H1 (cell line): ENCODE measurements around the gene CD63. TPM values are rescaled to one million over a fixed set of nuclear protein-coding genes. Genes with fewer than 3 reads are reported as not detected.
A peak's percentile ranks its signal among the peaks of the same experiment; 100 is the strongest.

Experiments
- ASH2L ChIP-seq: fragments of 200-600, 300-600 bp; sonication (generic); IDR thresholded peaks from one replicate; pipeline ENCODE4 v1.7.1; 2017; ENCODE audit warnings: low read length
- ATF3 ChIP-seq: IDR thresholded peaks from 2 replicates; pipeline ENCODE4 v1.6.1; 2011; ENCODE audit warnings: low read depth, mild to moderate bottlenecking, low read length; ENCODE audit not compliant: insufficient read depth
- CBX5 ChIP-seq: fragments of 300-800, 300-1000 bp; sonication (generic); IDR thresholded peaks from 2 replicates; pipeline ENCODE4 v1.7.1; 2016; ENCODE audit warnings: antibody characterized with exemption, low read length, low read depth
- CTBP2 ChIP-seq: IDR thresholded peaks from 2 replicates; pipeline ENCODE4 v1.7.0; 2011; ENCODE audit warnings: borderline replicate concordance, mild to moderate bottlenecking, moderate library complexity, mixed read lengths, low read length; ENCODE audit not compliant: insufficient read depth, insufficient read length
- GTF2F1 ChIP-seq: IDR thresholded peaks from 2 replicates; pipeline ENCODE4 v1.6.1; 2012; ENCODE audit warnings: low read depth, low read length, improper control_type of control experiment, borderline replicate concordance
- MAX ChIP-seq: IDR thresholded peaks from 2 replicates; pipeline ENCODE4 v1.6.1; 2012; ENCODE audit warnings: inconsistent platforms
- POLR2A ChIP-seq, 2 experiments: IDR thresholded peaks; 1 replicate in 1 of 2; 2 replicates in 1 of 2; pipeline ENCODE4 v1.6.1; 2011; ENCODE audit warnings: low read depth in 2 of 2, low read length in 2 of 2, mild to moderate bottlenecking in 2 of 2; ENCODE audit errors: control extremely low read depth in 1 of 2
- RNF2 ChIP-seq: fragments of 200-900, 300-1000 bp; sonication (generic); IDR thresholded peaks from 2 replicates; pipeline ENCODE4 v1.7.1; 2016; ENCODE audit warnings: borderline replicate concordance, low read depth, mild to moderate bottlenecking, antibody characterized with exemption, low read length; ENCODE audit not compliant: poor library complexity, severe bottlenecking; ENCODE audit errors: missing control alignments
- SP2 ChIP-seq: IDR thresholded peaks from 2 replicates; pipeline ENCODE4 v1.6.1; 2012; ENCODE audit warnings: mild to moderate bottlenecking, low read length, inconsistent platforms
- TBP ChIP-seq: IDR thresholded peaks from 2 replicates; pipeline ENCODE4 v1.6.1; 2011; ENCODE audit warnings: low read depth, low read length, improper control_type of control experiment
- YY1 ChIP-seq: IDR thresholded peaks from 2 replicates; pipeline ENCODE4 v1.6.1; 2011; ENCODE audit warnings: low read depth, mild to moderate bottlenecking, low read length
- polyA plus RNA-seq, 7 experiments: library from polyadenylated mRNA; depleted of rRNA in 3 of 7; stranded (reverse) in 5 of 7; unstranded in 2 of 7; fragments of >200 nt in 5 of 7; fragments of 200-250 nt in 2 of 7; gene quantifications; 1 replicate in 5 of 7; 2 replicates in 1 of 7; 4 replicates in 1 of 7; pipeline versions ENCODE4 v1.2.1 to v1.2.3, GENCODE V29; 2011 to 2013; ENCODE audit warnings: missing spikeins in 2 of 7, mixed read lengths in 2 of 7
- total RNA-seq: library from RNA; stranded (reverse); fragmentation: NEBNext Ultra II Directional; extraction: Animal tissue kit (Norgen Biotek cat#: 25700); gene quantifications from 2 replicates; pipeline ENCODE4 v1.2.1, GENCODE V29; 2021
- TF ChIP-seq, protein P1 (sequence below): IDR thresholded peaks from 2 replicates; pipeline ENCODE4 v1.6.1; 2012; ENCODE audit warnings: low read length, inconsistent platforms

Gene CD63
- total and polyA plus RNA-seq, 2 of the 8 experiments (the other 6 are each of a cell fraction or from before 2014, with no cell fraction given) = 440 to 526 TPM

DNA sequence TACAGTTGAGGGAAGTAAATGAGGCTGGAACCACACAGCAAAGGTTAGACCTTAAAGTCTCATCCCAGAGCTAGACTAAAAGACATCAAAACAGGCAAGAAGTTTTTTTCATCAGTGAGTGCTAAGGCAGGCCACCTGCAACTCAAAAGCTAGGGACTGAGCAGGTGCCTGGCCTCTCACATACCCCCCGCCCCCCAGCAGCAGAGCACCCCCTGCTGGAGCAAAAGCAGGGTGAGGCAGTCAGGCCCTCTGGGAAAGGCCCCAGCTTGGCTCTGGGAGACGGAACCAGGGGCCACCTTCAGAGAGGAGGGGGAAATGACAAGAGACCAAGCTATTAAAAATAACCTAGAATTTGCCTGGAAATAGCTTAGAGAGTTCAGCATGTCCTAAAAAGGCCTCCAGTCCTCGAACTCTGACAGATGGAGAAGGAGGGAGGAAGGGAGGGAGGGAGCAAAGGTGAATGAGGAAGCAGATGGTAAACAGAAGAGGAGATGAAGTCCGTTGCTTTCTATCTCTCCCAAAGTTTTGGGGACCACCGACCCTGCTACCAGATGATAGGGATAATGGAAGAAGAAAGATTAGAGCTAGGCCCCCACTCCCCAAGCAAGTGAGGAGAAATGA, 22.9 kb downstream of the CD63 start (continued):
- no peak for TF ChIP-seq MAX
- no peak for TF ChIP-seq CBX5
- TF ChIP-seq TBP = no peak
- TF ChIP-seq POLR2A (IDR thresholded peaks at IDR 0.05; ENCODE audit: control extremely low read depth in 1 of 2, low read depth in 2 of 2, low read length in 2 of 2) = no peak
- 0 out of 2 replicates have a peak, but pooled peaks have one; percentile 19 for TF ChIP-seq YY1
- no peak for TF ChIP-seq CTBP2
- no peak for TF ChIP-seq SP2
- TF ChIP-seq ATF3 = 0 out of 2 replicates have a peak, but pooled peaks have one; percentile 12
- TF ChIP-seq ASH2L = no peak
- TF ChIP-seq RNF2 = no peak
- TF ChIP-seq, protein P1, sequence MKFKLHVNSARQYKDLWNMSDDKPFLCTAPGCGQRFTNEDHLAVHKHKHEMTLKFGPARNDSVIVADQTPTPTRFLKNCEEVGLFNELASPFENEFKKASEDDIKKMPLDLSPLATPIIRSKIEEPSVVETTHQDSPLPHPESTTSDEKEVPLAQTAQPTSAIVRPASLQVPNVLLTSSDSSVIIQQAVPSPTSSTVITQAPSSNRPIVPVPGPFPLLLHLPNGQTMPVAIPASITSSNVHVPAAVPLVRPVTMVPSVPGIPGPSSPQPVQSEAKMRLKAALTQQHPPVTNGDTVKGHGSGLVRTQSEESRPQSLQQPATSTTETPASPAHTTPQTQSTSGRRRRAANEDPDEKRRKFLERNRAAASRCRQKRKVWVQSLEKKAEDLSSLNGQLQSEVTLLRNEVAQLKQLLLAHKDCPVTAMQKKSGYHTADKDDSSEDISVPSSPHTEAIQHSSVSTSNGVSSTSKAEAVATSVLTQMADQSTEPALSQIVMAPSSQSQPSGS = no peak
- TF ChIP-seq GTF2F1 = no peak
